ENCODE results near the gene WSCD2.

Gene WSCD2

DNA sequence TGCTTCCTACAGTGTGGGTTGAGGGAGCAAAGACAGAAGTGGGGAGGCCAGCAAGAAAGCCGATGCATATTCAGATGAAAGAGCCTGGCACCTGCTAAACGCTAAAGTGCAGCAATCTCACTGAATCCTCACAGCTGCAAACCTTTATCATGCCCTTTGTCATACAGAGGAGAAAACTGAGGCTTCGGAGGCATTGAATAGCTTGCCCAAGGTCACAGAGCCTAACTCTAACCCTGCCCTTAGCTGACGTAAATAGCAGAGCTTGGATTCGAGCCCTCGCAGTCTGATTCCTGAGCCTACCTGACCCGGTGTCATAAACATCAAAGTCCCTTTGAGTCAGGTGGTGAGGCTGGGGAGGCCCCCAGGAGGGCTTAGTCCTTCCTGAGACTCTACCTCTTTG, 155.1 kb downstream of the WSCD2 start:
- Histone ChIP-seq H3K9ac (ENCODE audit: low read depth, low read length) (no peak overlapping the region), H3K4me3 (ENCODE audit: low read depth, low read length) (no peak overlapping the region), H3K27me3 (ENCODE audit: control insufficient read depth, insufficient read depth, low read length) (no peaks in the 10 kb centered on the region), H3K4me1 (ENCODE audit: control insufficient read depth, insufficient read depth, low read length) (peaks cover 10% of the 10 kb centered on the region), H3K9me3 (ENCODE audit: control insufficient read depth, insufficient read depth, low read length) (no peaks in the 10 kb centered on the region), H3K36me3 (ENCODE audit: control insufficient read depth, insufficient read depth, low read length) (no peaks in the 10 kb centered on the region)

DNA sequence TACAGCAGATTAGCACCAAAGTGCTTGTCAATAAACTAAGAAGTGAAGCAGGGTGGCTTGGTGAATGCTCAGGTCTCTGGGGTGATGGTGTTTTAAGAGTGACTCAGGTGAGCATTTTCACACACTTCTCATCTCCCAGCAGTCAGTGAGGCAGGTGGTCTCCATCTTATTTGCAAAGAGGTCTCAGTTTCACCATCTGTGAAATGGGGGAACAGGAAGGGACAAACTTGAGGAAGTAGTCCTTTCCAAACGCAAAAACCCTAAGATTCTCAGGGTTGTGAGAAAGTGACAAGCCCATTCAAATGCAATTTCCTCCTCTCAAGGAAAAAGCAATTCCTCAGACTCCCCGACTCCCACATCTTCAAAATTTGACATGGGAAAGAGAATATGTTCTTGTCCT, 155.9 kb downstream of the WSCD2 start:
- Histone ChIP-seq H3K36me3 (ENCODE audit: control insufficient read depth, insufficient read depth, low read length) (no peaks in the 10 kb centered on the region), H3K4me3 (ENCODE audit: low read depth, low read length) (no peak overlapping the region), H3K27me3 (ENCODE audit: control insufficient read depth, insufficient read depth, low read length) (no peaks in the 10 kb centered on the region), H3K9me3 (ENCODE audit: control insufficient read depth, insufficient read depth, low read length) (no peaks in the 10 kb centered on the region), H3K4me1 (ENCODE audit: control insufficient read depth, insufficient read depth, low read length) (peaks cover 10% of the 10 kb centered on the region), H3K9ac (ENCODE audit: low read depth, low read length) (no peak overlapping the region)

DNA sequence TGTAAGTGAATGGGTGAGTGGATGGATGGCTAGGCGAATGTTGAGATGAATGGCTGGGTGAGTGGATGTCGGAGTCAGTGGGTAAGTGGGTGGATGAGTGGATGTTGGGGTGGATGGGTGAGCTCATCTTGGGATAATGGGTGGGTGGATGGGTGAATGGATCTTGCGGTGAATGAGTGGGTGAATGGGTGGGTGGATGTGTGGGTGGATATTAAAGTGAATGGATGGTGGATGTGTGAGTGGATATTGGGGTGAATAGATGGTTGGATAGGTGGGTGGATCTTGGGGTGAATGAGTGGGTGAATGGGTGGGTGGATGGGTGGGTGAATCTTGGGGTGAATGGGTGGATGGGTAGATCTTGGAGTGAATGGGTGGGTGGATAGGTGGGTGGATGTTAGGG, 158.1 kb downstream of the WSCD2 start:
- Histone ChIP-seq H3K4me1 (ENCODE audit: control insufficient read depth, insufficient read depth, low read length) (peaks cover 10% of the 10 kb centered on the region), H3K4me3 (ENCODE audit: low read depth, low read length) (no peak overlapping the region), H3K9me3 (ENCODE audit: control insufficient read depth, insufficient read depth, low read length) (no peaks in the 10 kb centered on the region), H3K27me3 (ENCODE audit: control insufficient read depth, insufficient read depth, low read length) (no peaks in the 10 kb centered on the region), H3K36me3 (ENCODE audit: control insufficient read depth, insufficient read depth, low read length) (no peaks in the 10 kb centered on the region), H3K9ac (ENCODE audit: low read depth, low read length) (no peak overlapping the region)

GRCh38 chr12:108289350-108290161, 160.5 kb downstream of the WSCD2 start:
- Histone ChIP-seq H3K4me1 (ENCODE audit: control insufficient read depth, insufficient read depth, low read length) (peaks cover 7% of the 10 kb centered on the region), H3K36me3 (ENCODE audit: control insufficient read depth, insufficient read depth, low read length) (no peaks in the 10 kb centered on the region), H3K4me3 (ENCODE audit: low read depth, low read length) (no peak overlapping the region), H3K27me3 (ENCODE audit: control insufficient read depth, insufficient read depth, low read length) (no peaks in the 10 kb centered on the region), H3K9me3 (ENCODE audit: control insufficient read depth, insufficient read depth, low read length) (no peaks in the 10 kb centered on the region), H3K9ac (ENCODE audit: low read depth, low read length) (no peak overlapping the region)

GRCh38 chr12:108295641-108296040, 166.6 kb downstream of the WSCD2 start:
- H3K4me3 ChIP-seq (ENCODE audit: low read depth, low read length), result no peak overlapping the region
- no peaks in the 10 kb centered on the region for H3K36me3 ChIP-seq (ENCODE audit: control insufficient read depth, insufficient read depth, low read length)
- H3K4me1 ChIP-seq (ENCODE audit: control insufficient read depth, insufficient read depth, low read length), result no peaks in the 10 kb centered on the region
- H3K27me3 ChIP-seq (ENCODE audit: control insufficient read depth, insufficient read depth, low read length), result no peaks in the 10 kb centered on the region
- no peaks in the 10 kb centered on the region for H3K9me3 ChIP-seq (ENCODE audit: control insufficient read depth, insufficient read depth, low read length)
- no peak overlapping the region for H3K9ac ChIP-seq (ENCODE audit: low read depth, low read length)

DNA sequence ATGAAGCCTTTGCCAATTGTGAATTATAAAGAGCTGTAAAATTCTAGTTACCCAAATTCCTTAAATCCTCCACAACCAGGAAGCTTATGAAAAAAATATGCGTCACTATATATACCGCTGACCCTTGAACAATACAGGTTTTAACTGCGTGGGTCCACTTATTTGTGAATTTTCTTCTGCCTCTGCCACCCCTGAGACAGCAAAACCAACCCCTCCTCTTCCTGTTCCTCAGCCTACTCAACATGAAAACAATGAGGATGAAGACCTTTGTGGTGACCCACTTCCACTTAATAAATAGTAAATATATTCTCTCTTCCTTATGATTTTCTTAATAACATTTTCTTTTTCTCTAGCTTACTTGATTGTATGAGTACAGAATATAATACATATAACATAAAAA, 167.9 kb downstream of the WSCD2 start:
- H3K36me3 ChIP-seq (ENCODE audit: control insufficient read depth, insufficient read depth, low read length), result no peaks in the 10 kb centered on the region
- no peaks in the 10 kb centered on the region for H3K4me1 ChIP-seq (ENCODE audit: control insufficient read depth, insufficient read depth, low read length)
- H3K4me3 ChIP-seq (ENCODE audit: low read depth, low read length), result no peak overlapping the region
- H3K9me3 ChIP-seq (ENCODE audit: control insufficient read depth, insufficient read depth, low read length), result no peaks in the 10 kb centered on the region
- no peak overlapping the region for H3K9ac ChIP-seq (ENCODE audit: low read depth, low read length)
- H3K27me3 ChIP-seq (ENCODE audit: control insufficient read depth, insufficient read depth, low read length), result no peaks in the 10 kb centered on the region

- Histone ChIP-seq H3K27me3 (ENCODE audit: control insufficient read depth, insufficient read depth, low read length) (no peaks in the 10 kb centered on the region), H3K4me3 (ENCODE audit: low read depth, low read length) (no peak overlapping the region), H3K9me3 (ENCODE audit: control insufficient read depth, insufficient read depth, low read length) (no peaks in the 10 kb centered on the region), H3K9ac (ENCODE audit: low read depth, low read length) (no peak overlapping the region), H3K36me3 (ENCODE audit: control insufficient read depth, insufficient read depth, low read length) (no peaks in the 10 kb centered on the region), H3K4me1 (ENCODE audit: control insufficient read depth, insufficient read depth, low read length) (no peaks in the 10 kb centered on the region)
Observed at GRCh38 chr12:108297424-108297823, 168.3 kb downstream of the WSCD2 start.

GRCh38 chr12:108297895-108298760, 169.0 kb downstream of the WSCD2 start:
- Histone ChIP-seq H3K36me3 (ENCODE audit: control insufficient read depth, insufficient read depth, low read length) (no peaks in the 10 kb centered on the region), H3K4me3 (ENCODE audit: low read depth, low read length) (no peak overlapping the region), H3K9me3 (ENCODE audit: control insufficient read depth, insufficient read depth, low read length) (no peaks in the 10 kb centered on the region), H3K27me3 (ENCODE audit: control insufficient read depth, insufficient read depth, low read length) (no peaks in the 10 kb centered on the region), H3K4me1 (ENCODE audit: control insufficient read depth, insufficient read depth, low read length) (peaks cover 4% of the 10 kb centered on the region), H3K9ac (ENCODE audit: low read depth, low read length) (no peak overlapping the region)

- H3K9me3 ChIP-seq (ENCODE audit: control insufficient read depth, insufficient read depth, low read length), result no peaks in the 10 kb centered on the region
- H3K4me1 ChIP-seq (ENCODE audit: control insufficient read depth, insufficient read depth, low read length), result peaks cover 7% of the 10 kb centered on the region
- no peaks in the 10 kb centered on the region for H3K27me3 ChIP-seq (ENCODE audit: control insufficient read depth, insufficient read depth, low read length)
- H3K9ac ChIP-seq (ENCODE audit: low read depth, low read length), result no peak overlapping the region
- no peak overlapping the region for H3K4me3 ChIP-seq (ENCODE audit: low read depth, low read length)
- H3K36me3 ChIP-seq (ENCODE audit: control insufficient read depth, insufficient read depth, low read length), result no peaks in the 10 kb centered on the region
Observed at GRCh38 chr12:108298761-108299275, 169.7 kb downstream of the WSCD2 start.

- H3K9ac ChIP-seq (ENCODE audit: low read depth, low read length), result no peak overlapping the region
- H3K4me1 ChIP-seq (ENCODE audit: control insufficient read depth, insufficient read depth, low read length), result peaks cover 13% of the 10 kb centered on the region
- H3K4me3 ChIP-seq (ENCODE audit: low read depth, low read length), result no peak overlapping the region
- H3K36me3 ChIP-seq (ENCODE audit: control insufficient read depth, insufficient read depth, low read length), result no peaks in the 10 kb centered on the region
- no peaks in the 10 kb centered on the region for H3K9me3 ChIP-seq (ENCODE audit: control insufficient read depth, insufficient read depth, low read length)
- no peaks in the 10 kb centered on the region for H3K27me3 ChIP-seq (ENCODE audit: control insufficient read depth, insufficient read depth, low read length)
Observed at GRCh38 chr12:108299516-108299915, 170.4 kb downstream of the WSCD2 start.

All from iPS-15b (cell line).